Posterior cingulate gyrus (tissue), 11 donors: Measurements from ENCODE around the gene PRKN.

ENCODE experiments used
- DNase-seq, 10 donors: peaks; one replicate each; pipeline versions ENCODE4 v3.0.0 to v3.0.0-alpha.2; 2020 to 2021; ENCODE audit warnings: mixed read lengths in 3 of 10
- intact Hi-C: fragments of 100-400 bp; cut with DNase I; formaldehyde crosslinking; loops from one replicate; pipeline ENCODE4 v1.15.1; 2023

PRKN gene

DNA sequence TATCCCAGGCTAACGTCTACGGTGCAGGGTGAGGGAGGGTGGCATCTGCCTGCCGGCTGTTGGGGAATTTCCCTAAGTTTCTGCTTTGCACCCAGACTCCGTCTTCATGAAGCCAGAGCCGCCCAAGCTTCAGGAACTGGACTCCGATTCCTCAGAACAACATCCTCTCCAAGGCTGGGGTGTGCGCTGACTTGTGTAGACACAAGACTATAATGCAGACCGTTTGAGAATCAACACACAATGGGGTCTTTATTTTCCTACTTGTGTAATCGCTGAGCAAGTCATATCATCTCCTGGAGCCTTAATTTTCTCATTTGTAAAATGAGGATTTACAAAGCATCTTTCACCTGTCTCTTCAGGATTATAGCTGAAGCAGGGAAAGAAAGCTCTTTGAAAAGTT is 1293.2 kb downstream of the PRKN start:
- DNase-seq: peak in 1 of 10 donors; percentile 41

DNA sequence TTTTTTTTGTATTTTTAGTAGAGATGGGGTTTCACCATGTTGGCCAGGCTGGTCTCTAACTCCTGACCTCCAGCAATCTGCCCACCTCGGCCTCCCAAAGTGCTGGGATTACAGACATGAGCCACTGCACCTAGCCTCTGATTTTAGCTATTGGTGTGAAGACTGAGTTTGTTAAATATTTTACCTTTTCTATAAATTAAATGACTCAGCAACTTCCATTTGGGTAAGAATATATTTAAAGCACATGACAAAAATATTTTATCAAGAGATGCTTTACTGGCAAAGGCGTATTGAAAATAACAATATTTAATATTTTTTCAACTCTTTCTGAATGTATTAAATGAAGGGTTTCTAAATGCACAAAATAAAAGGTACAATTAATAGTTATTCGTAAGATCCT is 1295.0 kb downstream of the PRKN start:
- intact Hi-C loops: no loop called here
- DNase-seq: no peak

More for the DNA sequence above, 1293.2 kb downstream of the PRKN start:
- intact Hi-C loops: no loop called here

DNA sequence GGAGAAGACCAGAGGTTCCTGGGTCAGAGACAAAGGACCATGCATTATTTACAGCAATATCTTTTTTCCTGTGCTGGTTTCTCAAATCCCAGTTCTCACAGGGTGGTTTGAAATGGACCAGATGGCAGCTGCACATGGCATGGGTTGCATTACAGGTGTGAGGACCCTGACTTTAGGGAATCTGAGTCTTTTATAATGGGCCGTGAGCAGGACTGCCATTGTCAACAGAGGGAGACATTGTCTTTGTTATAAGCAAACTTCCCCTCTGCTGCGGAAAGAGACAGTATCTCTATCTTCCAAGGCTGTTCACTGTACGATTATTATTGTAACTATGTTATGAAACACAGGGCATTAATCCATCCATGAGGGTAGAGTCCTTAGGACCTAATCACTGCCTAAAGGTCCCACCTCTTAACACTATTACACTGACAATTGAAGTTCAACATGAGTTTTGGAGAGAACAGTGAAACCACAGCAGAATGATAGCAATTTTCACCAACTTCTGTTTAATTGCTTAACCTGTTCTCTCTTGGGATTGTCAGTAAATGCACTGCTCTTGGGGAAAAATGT is 1297.6 kb downstream of the PRKN start:
- intact Hi-C loops: no loop called here
- DNase-seq: no peak

DNA sequence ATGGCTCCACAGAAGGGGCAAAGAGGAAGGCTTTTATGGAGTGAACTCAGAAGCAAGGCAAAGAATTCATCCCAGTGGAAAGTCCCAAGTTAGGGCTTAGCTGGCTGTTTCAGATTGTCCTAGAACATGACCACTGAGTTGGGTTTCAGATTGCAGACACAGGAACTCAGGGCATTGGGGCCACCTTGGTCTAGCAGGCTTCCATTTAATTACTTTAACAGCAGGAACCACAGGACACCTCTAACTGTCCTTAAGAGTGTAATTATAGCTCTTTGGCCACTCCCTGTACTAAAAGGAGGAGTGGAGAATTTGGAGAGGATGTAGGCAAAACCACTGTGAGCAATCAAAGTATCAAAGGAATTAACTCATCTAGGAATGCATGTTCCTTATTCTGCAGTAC is 1303.1 kb downstream of the PRKN start:
- DNase-seq: no peak
- intact Hi-C loops: no loop called here

DNA sequence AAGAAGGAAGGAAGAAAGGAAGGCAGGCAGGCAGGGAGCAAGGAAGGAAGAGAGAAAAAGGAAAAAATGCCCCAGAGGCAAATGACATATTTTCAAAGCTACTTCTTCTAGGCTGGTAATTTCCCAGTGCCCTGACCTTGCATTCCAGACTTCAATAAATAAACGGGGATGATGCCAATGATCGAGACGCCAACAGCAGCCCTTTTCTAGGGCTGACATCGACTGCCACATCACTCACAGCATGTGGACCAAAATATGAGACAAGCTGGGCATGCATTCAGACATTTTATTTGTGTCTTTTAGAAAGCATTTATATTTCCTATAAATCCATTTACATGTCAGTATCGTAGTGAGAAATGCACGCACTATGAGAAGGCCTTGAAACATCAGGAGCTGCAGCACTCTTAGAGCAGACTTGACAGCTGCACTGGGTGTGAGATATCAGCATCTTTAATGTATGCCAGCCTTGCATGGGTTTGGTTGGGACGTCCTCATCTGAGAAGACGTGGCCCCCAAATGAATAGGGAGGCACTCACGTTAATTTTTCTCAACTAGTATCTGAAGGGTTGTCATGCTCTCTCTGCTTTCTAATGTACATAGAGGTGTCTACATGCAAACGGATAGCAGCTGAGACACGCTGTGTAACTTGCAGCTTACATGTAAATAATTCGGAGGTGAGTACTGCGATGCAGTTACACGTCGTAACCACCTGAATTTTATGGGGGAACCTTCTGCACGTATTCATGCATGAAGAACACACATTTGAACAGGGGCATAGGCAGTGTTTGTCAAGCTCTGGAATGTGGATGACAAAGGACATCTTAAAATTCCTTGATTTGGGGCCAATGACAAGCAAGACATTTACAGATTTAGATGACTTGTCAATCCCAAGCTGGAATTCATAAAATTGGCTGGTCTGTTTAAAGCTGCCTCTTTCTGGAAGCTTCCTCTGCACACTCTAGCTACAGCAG is 1304.6 kb downstream of the PRKN start:
- intact Hi-C loops: no loop called here
- DNase-seq: no peak

DNA sequence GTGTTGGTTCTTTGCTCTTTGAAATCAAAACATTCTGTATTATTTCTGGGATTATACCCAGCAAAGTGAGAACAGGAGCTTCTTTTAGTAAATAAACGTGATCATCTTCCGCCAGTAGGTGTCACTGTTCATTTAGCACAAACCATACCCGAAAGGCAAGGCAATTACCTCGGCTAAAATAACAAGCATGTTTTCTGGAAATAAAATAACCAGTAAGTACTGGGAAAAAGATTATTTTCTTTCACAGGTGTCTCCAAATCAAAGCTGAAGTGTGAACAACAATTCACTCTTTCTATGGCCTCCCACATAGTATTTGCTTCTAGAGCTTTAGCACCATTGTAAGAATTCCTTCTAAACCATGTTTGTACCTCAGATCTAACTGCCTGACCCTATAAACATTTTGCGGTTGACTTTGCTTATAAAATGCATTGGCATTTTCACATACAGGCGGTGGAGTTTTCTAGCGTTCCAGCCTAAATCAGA is 1309.1 kb downstream of the PRKN start:
- peak in 1 of 10 donors; percentile 54 for DNase-seq
- intact Hi-C loops: loop anchor here (2.0 kb wide), 1 partner anchor 80 kb away; no protein-coding TSS in a partner anchor

DNA sequence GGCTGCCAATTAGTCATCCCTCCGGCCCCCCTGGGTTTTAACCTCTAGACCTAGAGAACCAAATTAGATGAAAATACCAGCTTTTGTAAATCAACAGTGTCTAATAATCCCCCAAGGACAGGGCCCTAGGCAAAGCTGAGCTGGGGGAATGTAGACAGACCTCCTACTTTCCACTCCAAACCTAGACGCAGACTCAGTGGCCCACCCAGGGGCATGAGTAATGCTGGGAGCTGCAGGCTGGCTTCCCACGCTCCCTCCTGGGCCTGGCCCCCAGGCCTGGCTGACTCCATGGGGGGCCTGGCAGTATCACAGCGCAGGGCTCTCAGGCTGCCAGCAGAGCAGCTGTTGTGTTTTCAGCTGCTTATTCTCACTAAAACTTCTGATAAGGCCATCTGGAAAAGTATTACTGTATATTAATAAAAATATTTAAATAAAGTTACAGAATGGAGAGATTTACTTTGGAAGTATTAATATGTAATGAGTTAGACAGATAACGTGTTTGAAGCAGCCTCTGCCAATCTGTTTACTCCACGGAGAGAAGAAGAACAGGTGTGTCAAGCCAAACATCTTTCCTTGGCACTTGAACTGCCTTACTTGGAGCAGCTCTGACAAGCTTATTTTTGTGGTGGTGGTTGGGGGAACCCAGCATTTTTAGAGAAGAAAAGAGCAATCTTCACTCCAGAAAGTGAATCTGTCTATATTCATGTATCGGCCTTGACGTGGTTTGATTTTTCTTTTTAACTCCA is 1309.7 kb downstream of the PRKN start:
- DNase-seq: no peak
- intact Hi-C loops: loop anchor here (2.0 kb wide), 1 partner anchor 81 kb away; no protein-coding TSS in a partner anchor

DNA sequence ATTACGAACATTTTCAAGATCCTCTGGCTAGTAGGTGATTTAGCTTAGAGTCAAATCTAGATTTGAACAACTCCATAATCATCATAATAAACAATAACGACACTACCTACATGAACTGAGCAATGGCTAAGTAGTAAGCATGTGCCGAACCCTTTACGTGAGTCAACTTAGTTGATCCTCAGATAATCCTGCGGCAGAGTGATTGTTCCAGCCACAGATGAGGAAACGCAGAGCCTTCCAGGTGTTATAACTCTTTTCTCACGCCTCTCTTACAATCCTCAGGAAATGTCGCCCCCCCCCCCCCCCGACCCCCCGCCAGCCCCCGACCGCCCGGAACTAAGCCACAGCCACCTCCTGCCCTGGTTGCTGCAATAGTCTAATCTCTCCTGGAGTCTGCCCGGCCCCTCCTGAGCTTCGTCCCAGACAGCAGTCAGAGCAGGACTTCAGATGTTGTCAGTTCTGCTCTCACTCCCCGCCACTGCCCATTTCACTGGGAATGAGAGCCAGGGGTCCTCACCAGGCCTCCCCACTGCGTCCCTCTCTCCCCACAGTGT is 1312.2 kb downstream of the PRKN start:
- no peak for DNase-seq
- intact Hi-C loops: no loop called here

DNA sequence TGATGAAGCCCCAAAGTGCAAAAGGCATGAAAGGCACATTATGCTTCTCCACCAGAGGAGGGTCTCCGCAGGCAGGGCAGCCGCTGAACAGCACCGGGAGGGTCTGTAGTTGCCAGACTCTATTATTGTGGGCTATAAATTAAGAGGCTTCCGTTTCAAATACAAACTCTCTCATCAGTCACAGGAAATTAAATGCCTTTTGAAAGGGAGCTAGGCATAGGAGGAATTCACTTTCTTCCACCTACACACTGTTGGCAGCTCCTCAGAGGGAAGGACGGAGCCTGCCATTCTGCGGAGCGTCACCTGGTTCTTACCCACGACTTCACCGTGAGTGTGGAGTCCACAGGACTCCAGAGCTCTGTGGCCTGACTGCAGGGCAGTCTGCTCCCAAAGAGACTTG is 1312.9 kb downstream of the PRKN start:
- intact Hi-C loops: no loop called here
- DNase-seq: no peak

DNA sequence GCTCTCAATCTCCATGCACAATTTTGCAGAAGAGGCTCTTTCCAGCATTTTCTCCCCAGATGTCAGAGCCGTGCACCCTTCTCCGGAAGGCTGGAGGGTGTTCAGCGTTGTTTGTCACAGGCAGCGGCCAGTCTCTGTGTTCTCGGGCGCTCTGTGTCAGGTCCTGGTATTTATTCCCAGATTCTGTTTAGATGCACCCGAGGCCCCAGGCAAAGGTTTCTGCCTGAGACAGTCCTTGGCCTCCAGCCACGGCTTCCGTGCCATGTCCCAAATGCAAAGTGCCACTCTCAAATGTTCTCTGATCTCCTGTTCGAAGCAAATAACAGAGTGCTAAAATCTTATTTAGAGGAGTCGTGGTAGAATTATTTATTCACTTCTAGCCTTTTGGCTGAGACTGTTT is 1313.4 kb downstream of the PRKN start:
- DNase-seq: peak in 4 of 10 donors; percentile 25 to 86 (median 29)
- intact Hi-C loops: no loop called here

DNA sequence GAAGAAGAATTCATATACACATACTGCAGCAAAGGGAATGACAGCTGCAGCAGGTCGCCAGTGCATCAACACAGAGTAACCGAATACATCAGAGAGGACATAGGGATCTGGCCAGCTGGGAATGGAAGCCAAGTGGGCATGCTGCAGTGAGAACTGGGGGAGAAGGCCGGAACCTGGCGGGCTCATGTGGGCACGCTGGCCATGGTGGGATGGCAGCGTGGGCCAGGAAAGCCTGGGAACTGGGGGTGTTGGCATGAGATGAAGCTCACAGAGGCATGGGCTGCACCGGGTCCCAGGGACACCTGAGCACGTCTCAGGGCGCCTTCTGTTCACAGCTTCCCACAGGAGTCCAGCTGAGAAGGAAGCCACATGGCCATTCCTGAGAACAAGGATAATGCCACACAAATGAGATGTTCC is 1314.2 kb downstream of the PRKN start:
- peak in 2 of 10 donors; percentile 70 to 83 for DNase-seq
- intact Hi-C loops: no loop called here

DNA sequence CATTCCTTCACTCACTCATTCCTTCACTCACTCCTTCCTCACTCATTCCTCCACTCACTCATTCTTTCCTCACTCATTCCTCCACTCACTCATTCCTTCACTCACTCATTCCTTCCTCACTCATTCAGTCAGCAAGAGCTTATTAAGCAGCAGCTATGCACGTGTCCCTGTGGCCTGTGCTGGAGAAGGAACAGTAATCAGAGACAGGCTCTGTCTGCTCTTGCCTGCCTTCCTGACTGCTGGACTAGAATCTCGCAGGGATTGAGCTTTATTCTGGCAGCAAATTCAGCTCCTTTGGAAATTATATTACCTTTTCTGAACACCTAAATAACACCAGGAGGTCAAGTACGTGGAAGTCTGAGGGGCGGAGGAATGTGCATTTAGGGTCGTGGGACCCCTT is 1314.8 kb downstream of the PRKN start:
- no peak for DNase-seq
- intact Hi-C loops: no loop called here

DNA sequence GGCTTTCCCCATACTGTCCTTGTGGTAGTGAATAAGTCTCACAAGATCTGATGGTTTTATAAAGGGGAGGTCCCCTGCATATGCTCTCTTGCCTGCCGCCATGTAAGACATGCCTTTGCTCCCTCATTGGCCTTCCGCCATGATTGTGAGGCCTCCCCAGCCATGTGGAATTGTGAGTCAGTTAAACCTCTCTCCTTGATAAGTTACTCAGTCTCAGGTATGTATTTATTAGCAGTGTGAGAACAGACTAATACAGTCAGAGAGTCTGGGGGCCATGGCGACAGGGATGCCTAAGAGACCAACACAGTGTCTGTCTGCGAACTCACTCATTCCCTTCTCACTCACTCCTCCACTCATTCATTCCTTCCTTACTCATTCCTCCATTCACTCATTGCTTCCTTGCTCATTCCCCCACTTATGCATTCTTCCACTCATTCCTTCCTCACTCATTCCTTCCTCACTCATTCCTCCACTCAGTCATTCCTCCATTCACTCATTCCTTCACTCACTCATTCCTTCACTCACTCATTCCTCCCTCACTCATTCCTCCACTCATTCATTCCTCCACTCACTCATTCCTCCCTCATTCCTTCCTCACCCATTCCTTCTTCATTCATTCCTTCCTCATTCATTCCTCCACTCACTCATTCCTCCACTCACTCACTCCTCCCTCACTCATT is 1316.2 kb downstream of the PRKN start:
- intact Hi-C loops: no loop called here
- no peak for DNase-seq

DNA sequence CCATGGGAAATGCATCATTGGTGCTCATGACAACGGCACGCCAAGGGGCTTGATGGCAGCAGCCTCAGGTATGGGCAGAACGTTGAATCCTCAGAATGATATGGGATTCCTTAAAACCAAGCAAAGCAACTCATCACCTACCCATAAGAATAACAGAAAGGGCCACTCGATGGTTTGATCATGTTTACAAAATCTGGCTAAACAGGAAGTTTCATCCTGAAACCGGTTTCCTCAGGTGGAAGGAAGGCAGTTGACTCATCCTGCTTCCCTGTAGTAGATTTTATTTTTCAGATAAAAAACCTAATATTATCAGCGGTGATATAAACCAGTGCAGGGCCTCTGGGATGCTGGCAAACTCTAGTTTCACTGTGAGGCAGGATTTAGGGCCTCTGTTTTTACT is 1316.8 kb downstream of the PRKN start:
- intact Hi-C loops: no loop called here
- no peak for DNase-seq

DNA sequence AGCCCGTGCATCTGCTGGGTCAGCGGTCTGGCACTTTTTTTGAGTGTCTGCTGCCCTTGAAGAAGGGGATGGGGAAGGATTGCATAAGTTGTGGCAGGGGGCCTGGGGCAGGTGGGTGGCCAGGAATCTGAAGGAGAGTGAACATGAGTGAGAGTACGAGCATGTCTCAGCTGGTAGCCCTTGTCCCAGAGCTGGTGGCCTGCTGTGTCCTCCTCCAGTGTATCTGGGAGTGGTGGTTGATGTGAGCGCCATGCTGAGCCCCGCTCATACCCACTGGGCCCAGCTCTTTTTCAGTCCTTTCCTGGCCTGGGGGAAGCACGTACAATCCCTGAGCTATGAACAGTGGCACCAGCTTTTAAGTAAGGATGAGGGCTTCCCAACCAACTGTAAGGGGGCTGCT is 1317.5 kb downstream of the PRKN start:
- no peak for DNase-seq
- intact Hi-C loops: no loop called here

DNA sequence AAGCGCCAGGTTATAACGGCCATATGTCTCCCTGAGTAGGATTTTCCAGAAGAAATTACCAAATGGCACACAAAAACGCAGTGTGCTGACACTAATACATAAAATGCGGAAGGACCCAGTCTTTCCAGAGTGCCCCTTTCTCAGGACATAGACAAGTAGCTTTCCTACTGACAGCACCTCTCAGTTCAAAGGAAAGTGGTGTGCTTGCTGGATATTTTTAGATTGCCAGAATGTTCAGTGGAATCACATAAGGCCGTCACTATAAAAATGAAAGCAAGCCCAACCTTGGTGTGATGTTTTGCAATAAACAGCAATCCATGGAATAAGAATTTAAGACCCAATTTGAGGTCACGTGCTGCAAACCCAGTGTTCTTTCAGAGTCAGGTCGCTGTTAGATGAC is 1318.2 kb downstream of the PRKN start:
- DNase-seq: no peak
- intact Hi-C loops: no loop called here

DNA sequence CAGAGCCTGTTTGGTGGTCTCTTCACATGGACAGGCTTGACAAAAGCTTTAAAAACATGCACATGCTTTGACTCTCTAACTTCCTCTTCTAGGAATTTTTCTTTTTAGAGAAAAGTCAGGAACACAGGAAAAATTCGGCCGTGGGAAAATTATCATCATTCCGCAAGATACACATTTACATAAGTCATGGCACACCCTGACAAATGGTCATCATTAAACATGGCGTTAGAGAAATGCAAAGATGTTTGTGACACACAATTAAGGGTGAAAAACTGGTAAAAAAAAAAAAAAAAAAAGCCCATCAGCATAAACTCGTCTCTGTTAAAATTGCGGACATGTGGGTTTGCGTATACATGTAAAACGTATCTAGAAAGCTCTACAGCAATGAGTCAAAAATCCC is 1319.5 kb downstream of the PRKN start:
- intact Hi-C loops: no loop called here
- DNase-seq: no peak

DNA sequence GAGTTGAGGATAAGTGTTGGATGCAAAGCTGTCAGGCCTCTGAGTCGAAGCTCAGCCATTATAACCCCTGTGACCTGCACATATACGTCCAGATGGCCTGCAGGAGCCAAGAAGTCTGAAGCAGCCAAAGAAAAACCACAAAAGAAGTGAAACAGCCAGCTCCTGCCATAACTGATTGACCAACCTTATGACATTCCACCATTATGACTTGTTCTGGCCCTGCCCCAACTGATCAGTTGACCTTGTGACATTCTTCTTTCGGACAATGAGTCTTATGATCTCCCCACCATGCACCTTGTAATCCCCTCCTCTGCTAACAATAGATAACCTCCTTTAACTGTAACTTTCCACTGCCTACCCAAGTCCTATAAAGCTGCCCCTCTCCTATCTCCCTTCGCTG is 1320.0 kb downstream of the PRKN start:
- intact Hi-C loops: no loop called here
- DNase-seq: no peak

DNA sequence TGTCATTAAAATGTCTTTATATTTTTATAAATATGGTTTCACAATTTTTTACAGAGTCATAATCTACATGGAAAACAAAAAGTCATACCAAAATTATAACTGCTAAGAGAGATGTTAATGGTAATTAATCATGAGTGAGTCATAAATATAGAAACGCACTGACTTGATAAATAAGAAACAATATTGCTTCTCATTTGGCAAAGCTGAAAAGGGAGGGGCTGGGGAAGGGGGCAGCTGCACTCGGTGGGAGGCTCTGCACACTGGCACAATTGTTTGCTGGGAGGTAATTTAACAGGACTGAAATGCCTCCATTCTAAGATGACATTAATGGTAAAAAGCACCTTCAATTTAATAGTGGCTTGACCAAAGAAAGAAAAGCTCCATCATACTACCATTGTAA is 1320.5 kb downstream of the PRKN start:
- intact Hi-C loops: no loop called here
- no peak for DNase-seq

DNA sequence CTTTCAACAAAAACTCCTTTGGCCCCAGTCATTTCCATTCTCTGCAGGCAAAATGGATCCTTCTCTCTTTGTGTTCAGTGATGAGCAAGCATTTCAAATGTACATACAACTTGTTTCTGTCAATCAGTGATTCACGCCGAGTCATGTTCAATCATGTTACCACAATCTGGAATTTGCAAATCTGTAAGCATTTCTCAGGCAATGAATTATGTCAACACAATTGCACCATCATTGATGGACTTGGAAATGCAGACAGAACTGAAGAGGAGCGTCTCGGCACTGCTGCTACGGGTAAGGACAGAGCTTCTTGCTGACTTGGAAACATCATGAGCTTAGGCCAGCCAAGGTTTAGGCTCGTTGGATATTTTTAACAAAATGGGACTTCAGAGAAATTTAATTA is 1320.9 kb downstream of the PRKN start:
- intact Hi-C loops: no loop called here
- DNase-seq: no peak
